ENCODE results near the gene TOX2. TPM values are rescaled to one million over a fixed set of nuclear protein-coding genes. Genes with fewer than 3 reads are reported as not detected.

TOX2 gene
- total RNA-seq, 4 donors from 2014 or later: 3.4 to 7.7 (median 5.2) TPM

DNA sequence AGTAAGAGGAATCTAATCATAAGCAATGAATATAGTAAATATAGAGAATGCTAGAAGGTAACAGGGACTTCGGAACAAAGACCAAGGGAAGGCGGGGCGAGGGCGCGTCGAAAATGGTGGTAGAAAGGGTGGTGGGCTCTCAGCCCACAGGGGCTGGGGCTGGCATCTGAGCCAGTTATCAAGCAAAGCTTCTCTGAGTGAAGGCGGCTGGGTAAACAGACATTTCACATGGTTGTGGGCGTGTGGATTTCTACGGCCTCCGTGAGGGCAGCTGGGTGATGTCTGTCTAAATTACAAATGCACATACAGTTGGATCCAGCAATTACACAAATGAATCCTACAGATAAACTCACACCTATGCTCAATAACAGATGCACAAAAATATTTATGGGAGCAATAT lies 56.6 kb downstream of the TOX2 start:
- no peak overlapping the region for H3K4me3 ChIP-seq (replicated peaks in 1 of 3)
- H3K9me3 ChIP-seq: no peaks in the 10 kb centered on the region
- WGBS, 2 donors: 95% methylated on average over 10 of the region's 10 CpGs
- peaks cover 3 to 8% of the 10 kb centered on the region in 2 donors for H3K4me1 ChIP-seq
- H3K36me3 ChIP-seq: no peaks in the 10 kb centered on the region
- H3K27ac ChIP-seq: no peak overlapping the region
- no peak for TF ChIP-seq POLR2A (IDR thresholded peaks at IDR 0.05)
- TF ChIP-seq, protein P1, sequence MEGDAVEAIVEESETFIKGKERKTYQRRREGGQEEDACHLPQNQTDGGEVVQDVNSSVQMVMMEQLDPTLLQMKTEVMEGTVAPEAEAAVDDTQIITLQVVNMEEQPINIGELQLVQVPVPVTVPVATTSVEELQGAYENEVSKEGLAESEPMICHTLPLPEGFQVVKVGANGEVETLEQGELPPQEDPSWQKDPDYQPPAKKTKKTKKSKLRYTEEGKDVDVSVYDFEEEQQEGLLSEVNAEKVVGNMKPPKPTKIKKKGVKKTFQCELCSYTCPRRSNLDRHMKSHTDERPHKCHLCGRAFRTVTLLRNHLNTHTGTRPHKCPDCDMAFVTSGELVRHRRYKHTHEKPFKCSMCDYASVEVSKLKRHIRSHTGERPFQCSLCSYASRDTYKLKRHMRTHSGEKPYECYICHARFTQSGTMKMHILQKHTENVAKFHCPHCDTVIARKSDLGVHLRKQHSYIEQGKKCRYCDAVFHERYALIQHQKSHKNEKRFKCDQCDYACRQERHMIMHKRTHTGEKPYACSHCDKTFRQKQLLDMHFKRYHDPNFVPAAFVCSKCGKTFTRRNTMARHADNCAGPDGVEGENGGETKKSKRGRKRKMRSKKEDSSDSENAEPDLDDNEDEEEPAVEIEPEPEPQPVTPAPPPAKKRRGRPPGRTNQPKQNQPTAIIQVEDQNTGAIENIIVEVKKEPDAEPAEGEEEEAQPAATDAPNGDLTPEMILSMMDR (IDR thresholded peaks at IDR 0.05): no peak
- intact Hi-C loops (cut with DNase I): loop anchor here (10.0 kb wide), 1 partner anchor 56 kb away; the partner anchor contains the start of gene TOX2
- H3K27me3 ChIP-seq: no peaks in the 10 kb centered on the region
- DNase-seq: no peak

DNA sequence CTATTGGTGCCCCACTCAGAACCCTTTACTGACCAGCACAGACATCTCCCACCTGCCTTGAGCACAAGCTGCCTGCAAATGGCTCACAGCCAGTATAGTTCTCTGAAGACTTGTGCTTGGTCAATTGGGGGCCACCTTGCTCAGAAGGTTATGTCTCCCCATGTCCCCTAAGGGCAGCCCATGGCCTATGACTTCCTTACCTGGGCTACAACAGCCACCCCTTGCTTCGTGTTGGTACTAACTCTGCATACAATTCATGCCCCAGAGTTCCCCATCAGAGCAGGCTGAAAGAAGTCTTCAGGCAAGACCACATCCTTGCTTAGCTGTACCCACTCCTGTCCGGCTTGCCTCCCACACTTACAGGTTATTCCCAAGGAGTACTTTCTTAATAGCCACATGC lies 57.4 kb downstream of the TOX2 start:
- H3K9me3 ChIP-seq: no peaks in the 10 kb centered on the region
- WGBS, 2 donors: 89 to 97% methylated on average over 2 of the region's 2 CpGs
- peaks cover 3 to 8% of the 10 kb centered on the region in 2 donors for H3K4me1 ChIP-seq
- H3K4me3 ChIP-seq (replicated peaks in 1 of 3): no peak overlapping the region
- H3K27me3 ChIP-seq: no peaks in the 10 kb centered on the region
- H3K36me3 ChIP-seq: no peaks in the 10 kb centered on the region
- DNase-seq: no peak
- no peak for TF ChIP-seq POLR2A (IDR thresholded peaks at IDR 0.05)
- TF ChIP-seq, protein P1 (IDR thresholded peaks at IDR 0.05): no peak
- intact Hi-C loops (cut with DNase I): loop anchor here (10.0 kb wide), 1 partner anchor 57 kb away; the partner anchor contains the start of gene TOX2
- H3K27ac ChIP-seq: no peak overlapping the region

DNA sequence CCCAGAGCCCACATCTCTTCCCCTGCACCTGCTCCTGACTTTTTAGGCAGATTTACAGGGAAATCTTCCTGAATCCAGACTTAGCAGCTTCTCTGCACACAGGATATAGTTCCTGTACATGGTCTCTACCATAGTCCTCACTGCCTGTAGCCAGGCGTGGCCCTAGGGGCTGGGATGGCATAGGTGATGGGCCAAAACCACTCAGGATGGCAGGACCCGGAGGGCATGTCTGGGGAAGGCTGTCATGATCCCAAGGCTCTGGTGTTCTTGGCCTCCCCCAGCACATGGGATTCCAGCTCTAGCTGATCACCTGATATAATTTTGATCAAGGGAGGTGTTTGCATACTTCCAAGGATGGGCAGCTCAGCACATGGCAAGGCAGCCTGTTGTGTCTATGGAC lies 58.0 kb downstream of the TOX2 start:
- DNase-seq: no peak
- Histone ChIP-seq H3K27ac (no peak overlapping the region), H3K4me3 (replicated peaks in 1 of 3) (no peak overlapping the region), H3K27me3 (no peaks in the 10 kb centered on the region), H3K9me3 (no peaks in the 10 kb centered on the region), H3K36me3 (no peaks in the 10 kb centered on the region), H3K4me1 (peaks cover 3 to 8% of the 10 kb centered on the region in 2 donors)
- no peak for TF ChIP-seq POLR2A (IDR thresholded peaks at IDR 0.05)
- TF ChIP-seq, protein P1 (IDR thresholded peaks at IDR 0.05): no peak
- WGBS, 2 donors: 95 to 100% methylated on average over 2 of the region's 2 CpGs
- intact Hi-C loops (cut with DNase I): loop anchor here (10.0 kb wide), 1 partner anchor 58 kb away; the partner anchor contains the start of gene TOX2

DNA sequence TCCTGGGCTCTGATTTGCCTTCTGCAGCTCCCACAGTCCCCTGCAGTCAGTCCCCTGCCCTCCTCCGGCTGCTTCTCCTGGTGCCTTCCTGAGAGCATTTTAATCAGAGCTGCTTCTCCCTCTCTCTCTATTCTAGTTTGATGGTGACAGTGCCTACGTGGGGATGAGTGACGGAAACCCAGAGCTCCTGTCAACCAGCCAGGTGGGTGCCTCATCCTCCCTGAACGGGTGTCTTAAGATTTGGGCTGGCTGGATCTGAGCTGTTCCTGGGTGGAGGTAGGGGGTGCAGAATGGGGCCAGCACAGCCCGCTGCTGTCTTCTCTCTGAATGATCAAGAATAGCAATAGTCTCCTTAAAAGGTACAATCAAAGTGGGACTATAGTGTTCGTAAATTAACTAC lies 58.6 kb downstream of the TOX2 start:
- TF ChIP-seq, protein P1 (IDR thresholded peaks at IDR 0.05): no peak
- TF ChIP-seq POLR2A (IDR thresholded peaks at IDR 0.05): no peak
- 92 to 93% methylated on average over 6 of the region's 6 CpGs for WGBS, 2 donors
- Histone ChIP-seq H3K4me1 (peaks cover 3 to 8% of the 10 kb centered on the region in 2 donors), H3K36me3 (no peaks in the 10 kb centered on the region), H3K4me3 (replicated peaks in 1 of 3) (no peak overlapping the region), H3K9me3 (no peaks in the 10 kb centered on the region), H3K27ac (no peak overlapping the region), H3K27me3 (no peaks in the 10 kb centered on the region)
- no peak for DNase-seq
- intact Hi-C loops (cut with DNase I): loop anchor here (10.0 kb wide), 1 partner anchor 58 kb away; the partner anchor contains the start of gene TOX2

DNA sequence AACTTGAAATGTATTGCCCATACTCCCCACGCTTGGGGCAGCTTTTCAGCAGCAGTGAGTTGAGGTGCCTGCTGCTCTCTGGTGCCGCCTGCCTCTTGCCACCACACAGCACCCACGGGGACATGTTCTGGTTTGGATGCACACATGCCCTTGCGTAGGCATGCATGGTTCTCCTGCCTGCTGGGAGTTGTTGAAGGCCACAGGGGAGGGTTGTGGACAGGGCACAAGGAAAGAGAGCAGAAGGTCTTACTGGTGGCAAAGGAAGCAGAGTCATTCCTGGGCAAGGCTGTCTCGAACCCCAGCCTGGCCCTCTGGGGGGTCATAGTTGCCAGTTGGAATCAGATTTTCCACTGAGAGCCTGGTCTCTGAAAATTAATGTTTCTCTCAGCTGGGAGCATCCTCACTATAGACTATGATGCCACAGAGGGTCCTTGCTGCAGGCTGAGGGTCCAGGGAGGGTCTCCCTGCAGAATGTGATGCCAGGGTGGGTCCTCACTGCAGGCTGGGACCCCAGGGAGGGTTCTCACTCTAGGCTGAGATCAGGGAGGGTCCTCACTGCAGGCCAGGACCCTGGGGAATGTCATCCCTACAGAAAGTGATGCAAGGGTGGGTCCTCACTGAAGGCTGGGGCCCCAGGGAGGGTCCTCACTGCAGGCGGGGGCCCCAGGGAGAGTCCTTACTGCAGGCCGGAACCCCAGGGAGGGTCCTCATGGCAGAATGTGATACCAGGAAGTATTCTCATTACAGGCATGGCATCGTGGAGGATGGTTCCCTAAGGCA lies 59.2 kb downstream of the TOX2 start:
- Histone ChIP-seq H3K4me1 (peaks cover 3 to 8% of the 10 kb centered on the region in 2 donors), H3K4me3 (replicated peaks in 1 of 3) (no peak overlapping the region), H3K27me3 (no peaks in the 10 kb centered on the region), H3K36me3 (no peaks in the 10 kb centered on the region), H3K27ac (no peak overlapping the region), H3K9me3 (no peaks in the 10 kb centered on the region)
- intact Hi-C loops (cut with DNase I): loop anchor here (10.0 kb wide), 1 partner anchor 59 kb away; the partner anchor contains the start of gene TOX2
- no peak for DNase-seq
- TF ChIP-seq POLR2A (IDR thresholded peaks at IDR 0.05): no peak
- TF ChIP-seq, protein P1 (IDR thresholded peaks at IDR 0.05): no peak
- WGBS, 2 donors: 85 to 93% methylated on average over 7 to 8 of the region's 8 CpGs

Data from thyroid gland (tissue), 4 donors.